ENCODE results near the gene SFXN1. TPM values are rescaled to one million over a fixed set of nuclear protein-coding genes. Genes with fewer than 3 reads are reported as not detected.
A peak's percentile ranks its signal among the peaks of the same experiment; 100 is the strongest.

The SFXN1 gene
- total RNA-seq, 2 donors from 2014 or later = 59.4 to 88.3 TPM

- no peak for DNase-seq
- ATAC-seq = no peak
- Mint-ChIP-seq H3K4me1 (no peaks in the 10 kb centered on the region), H3K27me3 (peaks cover 58% of the 10 kb centered on the region), H3K27ac (no peak overlapping the region), H3K36me3 (ENCODE audit: low read depth) (peaks cover 5% of the 10 kb centered on the region), H3K4me3 (no peak overlapping the region)
- H3K9me3 ChIP-seq (ENCODE audit: control insufficient read depth, low read length, poor library complexity, severe bottlenecking) = no peaks in the 10 kb centered on the region
Measured at GRCh38 chr5:175456105-175456742, 22.1 kb upstream of the SFXN1 start.

- Mint-ChIP-seq H3K27me3 (peaks cover 50% of the 10 kb centered on the region), H3K36me3 (ENCODE audit: low read depth) (peaks cover 7% of the 10 kb centered on the region), H3K4me3 (no peak overlapping the region), H3K27ac (no peak overlapping the region), H3K4me1 (no peaks in the 10 kb centered on the region)
- ATAC-seq (no peak), DNase-seq (no peak)
- no peaks in the 10 kb centered on the region for H3K9me3 ChIP-seq (ENCODE audit: control insufficient read depth, low read length, poor library complexity, severe bottlenecking)
Measured at GRCh38 chr5:175457466-175457865, 20.9 kb upstream of the SFXN1 start.

GRCh38 chr5:175460126-175460525, 18.2 kb upstream of the SFXN1 start:
- no peak for ATAC-seq
- no peak for DNase-seq
- no peaks in the 10 kb centered on the region for H3K9me3 ChIP-seq (ENCODE audit: control insufficient read depth, low read length, poor library complexity, severe bottlenecking)
- Mint-ChIP-seq H3K4me1 (peaks cover 8% of the 10 kb centered on the region), H3K4me3 (no peak overlapping the region), H3K27ac (no peak overlapping the region), H3K27me3 (peaks cover 28% of the 10 kb centered on the region), H3K36me3 (ENCODE audit: low read depth) (peaks cover 7% of the 10 kb centered on the region)

- ATAC-seq = no peak
- DNase-seq = no peak
- no peak overlapping the region for H3K4me3 Mint-ChIP-seq
- H3K9me3 ChIP-seq (ENCODE audit: control insufficient read depth, low read length, poor library complexity, severe bottlenecking) = no peaks in the 10 kb centered on the region
- peaks cover 24% of the 10 kb centered on the region for H3K27me3 Mint-ChIP-seq
- H3K4me1 Mint-ChIP-seq = peaks cover 9% of the 10 kb centered on the region
- H3K36me3 Mint-ChIP-seq (ENCODE audit: low read depth) = peaks cover 7% of the 10 kb centered on the region
- no peak overlapping the region for H3K27ac Mint-ChIP-seq
Measured at GRCh38 chr5:175460552-175460951, 17.8 kb upstream of the SFXN1 start.

- DNase-seq = no peak
- H3K9me3 ChIP-seq (ENCODE audit: control insufficient read depth, low read length, poor library complexity, severe bottlenecking) = no peaks in the 10 kb centered on the region
- Mint-ChIP-seq H3K27me3 (peaks cover 22% of the 10 kb centered on the region), H3K27ac (no peak overlapping the region), H3K4me1 (peaks cover 9% of the 10 kb centered on the region), H3K36me3 (ENCODE audit: low read depth) (peaks cover 7% of the 10 kb centered on the region), H3K4me3 (no peak overlapping the region)
- no peak for ATAC-seq
Measured at GRCh38 chr5:175461370-175461769, 17.0 kb upstream of the SFXN1 start.

GRCh38 chr5:175463641-175464040, 14.7 kb upstream of the SFXN1 start:
- Mint-ChIP-seq H3K27ac (no peak overlapping the region), H3K4me1 (peaks cover 9% of the 10 kb centered on the region), H3K27me3 (peaks cover 29% of the 10 kb centered on the region), H3K36me3 (ENCODE audit: low read depth) (peaks cover 5% of the 10 kb centered on the region), H3K4me3 (no peak overlapping the region)
- DNase-seq (no peak), ATAC-seq (no peak)
- no peaks in the 10 kb centered on the region for H3K9me3 ChIP-seq (ENCODE audit: control insufficient read depth, low read length, poor library complexity, severe bottlenecking)

GRCh38 chr5:175464074-175464941, 14.1 kb upstream of the SFXN1 start:
- Mint-ChIP-seq H3K4me1 (peaks cover 9% of the 10 kb centered on the region), H3K27me3 (peaks cover 27% of the 10 kb centered on the region), H3K27ac (no peak overlapping the region), H3K4me3 (peak overlapping the region; percentile 55), H3K36me3 (ENCODE audit: low read depth) (peaks cover 5% of the 10 kb centered on the region)
- DNase-seq (peak in 2 of 3 donors; percentile 17 to 62), ATAC-seq (peak; percentile 98)
- no peaks in the 10 kb centered on the region for H3K9me3 ChIP-seq (ENCODE audit: control insufficient read depth, low read length, poor library complexity, severe bottlenecking)

- Mint-ChIP-seq H3K36me3 (ENCODE audit: low read depth) (peaks cover 5% of the 10 kb centered on the region), H3K4me3 (no peak overlapping the region), H3K27ac (no peak overlapping the region), H3K27me3 (peaks cover 27% of the 10 kb centered on the region), H3K4me1 (peaks cover 9% of the 10 kb centered on the region)
- ATAC-seq (peak; percentile 36), DNase-seq (no peak)
- no peaks in the 10 kb centered on the region for H3K9me3 ChIP-seq (ENCODE audit: control insufficient read depth, low read length, poor library complexity, severe bottlenecking)
Measured at GRCh38 chr5:175464942-175465233, 13.5 kb upstream of the SFXN1 start.

- peaks cover 29% of the 10 kb centered on the region for H3K27me3 Mint-ChIP-seq
- peaks cover 9% of the 10 kb centered on the region for H3K4me1 Mint-ChIP-seq
- ATAC-seq (no peak), DNase-seq (no peak)
- no peaks in the 10 kb centered on the region for H3K9me3 ChIP-seq (ENCODE audit: control insufficient read depth, low read length, poor library complexity, severe bottlenecking)
- H3K36me3 Mint-ChIP-seq (ENCODE audit: low read depth) = peaks cover 5% of the 10 kb centered on the region
- no peak overlapping the region for H3K27ac Mint-ChIP-seq
- no peak overlapping the region for H3K4me3 Mint-ChIP-seq
Measured at GRCh38 chr5:175465282-175465681, 13.1 kb upstream of the SFXN1 start.

GRCh38 chr5:175466700-175467318, 11.6 kb upstream of the SFXN1 start:
- H3K27ac Mint-ChIP-seq = no peak overlapping the region
- peaks cover 11% of the 10 kb centered on the region for H3K4me1 Mint-ChIP-seq
- H3K4me3 Mint-ChIP-seq = no peak overlapping the region
- peaks cover 2% of the 10 kb centered on the region for H3K36me3 Mint-ChIP-seq (ENCODE audit: low read depth)
- DNase-seq = no peak
- peaks cover 28% of the 10 kb centered on the region for H3K27me3 Mint-ChIP-seq
- no peak for ATAC-seq
- H3K9me3 ChIP-seq (ENCODE audit: control insufficient read depth, low read length, poor library complexity, severe bottlenecking) = no peaks in the 10 kb centered on the region

- no peak overlapping the region for H3K27ac Mint-ChIP-seq
- no peak for ATAC-seq
- H3K27me3 Mint-ChIP-seq = peaks cover 38% of the 10 kb centered on the region
- H3K9me3 ChIP-seq (ENCODE audit: control insufficient read depth, low read length, poor library complexity, severe bottlenecking) = no peaks in the 10 kb centered on the region
- H3K4me3 Mint-ChIP-seq = no peak overlapping the region
- H3K4me1 Mint-ChIP-seq = peaks cover 11% of the 10 kb centered on the region
- DNase-seq = no peak
- H3K36me3 Mint-ChIP-seq (ENCODE audit: low read depth) = peaks cover 2% of the 10 kb centered on the region
Measured at GRCh38 chr5:175467983-175468690, 10.2 kb upstream of the SFXN1 start.

- Mint-ChIP-seq H3K4me1 (peaks cover 11% of the 10 kb centered on the region), H3K27ac (no peak overlapping the region), H3K4me3 (no peak overlapping the region), H3K36me3 (ENCODE audit: low read depth) (peaks cover 2% of the 10 kb centered on the region), H3K27me3 (peaks cover 38% of the 10 kb centered on the region)
- DNase-seq = no peak
- no peak for ATAC-seq
- H3K9me3 ChIP-seq (ENCODE audit: control insufficient read depth, low read length, poor library complexity, severe bottlenecking) = no peaks in the 10 kb centered on the region
Measured at GRCh38 chr5:175468892-175469291, 9.5 kb upstream of the SFXN1 start.

GRCh38 chr5:175469916-175470315, 8.4 kb upstream of the SFXN1 start:
- no peak overlapping the region for H3K27ac Mint-ChIP-seq

More at GRCh38 chr5:175469916-175470315, 8.4 kb upstream of the SFXN1 start:
- DNase-seq = no peak
- Mint-ChIP-seq H3K4me3 (no peak overlapping the region), H3K4me1 (peaks cover 6% of the 10 kb centered on the region), H3K27me3 (peaks cover 43% of the 10 kb centered on the region), H3K36me3 (ENCODE audit: low read depth) (peaks cover 4% of the 10 kb centered on the region)
- ATAC-seq = no peak
- H3K9me3 ChIP-seq (ENCODE audit: control insufficient read depth, low read length, poor library complexity, severe bottlenecking) = no peaks in the 10 kb centered on the region
